GM12878 (cell line): ENCODE results near the gene ZNF101. TPM values are rescaled to one million over a fixed set of nuclear protein-coding genes. Genes with fewer than 3 reads are reported as not detected.

Experiments
- ATAC-seq: fragments of 200-7000 bp; cut with Tn5 transposase; 3 replicates; pipeline ENCODE4 v1.9.1; 2020; ENCODE audit warnings: mild to moderate bottlenecking, moderate library complexity
- BruUV-seq: library from RNA; stranded (reverse); fragments of 400-500 nt; replicated peaks from 2 replicates; lab custom pipeline; 2021; lab: Mats Ljungman, UMichigan
- CTCF ChIA-PET: fragments of 300-600 bp; sonication (Branson Sonifier 250); formaldehyde crosslinking; extraction: SDS; loops from one replicate; lab custom pipeline; 2021; ENCODE audit warnings: inconsistent platforms; lab: Yijun Ruan, JAX
- POLR2A ChIA-PET: fragments of 350-600 bp; formaldehyde crosslinking; extraction: SDS; loops from one replicate; lab custom pipeline; 2021; ENCODE audit warnings: inconsistent platforms; lab: Charles Lee
- RAD21 ChIA-PET: fragments of 300-600 bp; sonication (Branson Sonifier 250); formaldehyde crosslinking; loops from one replicate; lab custom pipeline; 2023; ENCODE audit warnings: antibody characterized with exemption; ENCODE audit not compliant: unreplicated experiment; lab: Charles Lee
- SMC1A ChIA-PET: fragments of 300-600 bp; sonication (Branson Sonifier 250); formaldehyde crosslinking; loops from one replicate; lab custom pipeline; 2023; ENCODE audit not compliant: unreplicated experiment, uncharacterized antibody; lab: Charles Lee
- DNase-seq: peaks from one replicate; pipeline ENCODE4 v3.0.0-alpha.2; 2011; ENCODE audit warnings: low read depth, low spot score
- FAIRE-seq: peaks from 3 replicates; lab custom pipeline; 2011; peaks lifted over from hg19 to GRCh38; lab: Jason Lieb, UNC
- H2AFZ ChIP-seq: 2 replicates; pipeline ENCODE4 v1.6.0; 2011; ENCODE audit warnings: low read depth, low read length, control low read depth; ENCODE audit not compliant: control insufficient read depth
- H3K27ac ChIP-seq: 2 replicates; pipeline ENCODE4 v1.5.1; 2011; ENCODE audit warnings: control low read depth; ENCODE audit not compliant: control insufficient read depth, insufficient read depth
- H3K27me3 ChIP-seq, 2 experiments: replicated peaks in 1 of 2; 2 replicates each; pipeline versions ENCODE4 v1.6.0 to v1.6.1; 2011; ENCODE audit warnings: low read length in 1 of 2; ENCODE audit not compliant: control insufficient read depth in 2 of 2, insufficient read depth in 2 of 2
- H3K36me3 ChIP-seq, 2 experiments: 2 replicates each; pipeline ENCODE4 v1.5.1; 2011; ENCODE audit warnings: low read length in 1 of 2; ENCODE audit not compliant: control insufficient read depth in 2 of 2, insufficient read depth in 2 of 2
- H3K4me1 ChIP-seq: 2 replicates; pipeline ENCODE4 v1.6.1; 2011; ENCODE audit warnings: mild to moderate bottlenecking, low read length, moderate library complexity, mixed read lengths; ENCODE audit not compliant: control insufficient read depth, insufficient read depth
- H3K4me2 ChIP-seq: 2 replicates; pipeline ENCODE4 v1.6.0; 2011; ENCODE audit warnings: control low read depth; ENCODE audit not compliant: control insufficient read depth, insufficient read depth
- H3K4me3 ChIP-seq: fragments of 200-600 bp; sonication (generic); 2 replicates; pipeline ENCODE4 v1.5.1; 2016
- H3K79me2 ChIP-seq: 2 replicates; pipeline ENCODE4 v1.6.0; 2011; ENCODE audit warnings: low read length; ENCODE audit not compliant: control insufficient read depth, insufficient read depth
- H3K9ac ChIP-seq: 2 replicates; pipeline ENCODE4 v1.8.0; 2011; ENCODE audit warnings: low read length, control low read depth, mixed read lengths; ENCODE audit not compliant: control insufficient read depth, insufficient read depth
- H3K9me3 ChIP-seq: replicated peaks from 3 replicates; pipeline ENCODE4 v1.5.1; 2011; ENCODE audit warnings: mild to moderate bottlenecking, low read length; ENCODE audit not compliant: control insufficient read depth, insufficient read depth
- H4K20me1 ChIP-seq: 2 replicates; pipeline ENCODE4 v1.6.0; 2011; ENCODE audit not compliant: control insufficient read depth, insufficient read depth
- JUNB ChIP-seq: IDR thresholded peaks from 2 replicates; pipeline ENCODE4 v1.6.1; 2016; ENCODE audit warnings: antibody characterized with exemption, mild to moderate bottlenecking
- TARDBP ChIP-seq: IDR thresholded peaks from 2 replicates; pipeline ENCODE4 v1.6.1; 2016; ENCODE audit warnings: borderline replicate concordance
- TCF12 ChIP-seq: IDR thresholded peaks from 2 replicates; pipeline ENCODE4 v1.6.1; 2011; ENCODE audit warnings: low read depth, mild to moderate bottlenecking, low read length
- USF1 ChIP-seq: IDR thresholded peaks from 2 replicates; pipeline ENCODE4 v1.6.1; 2011; ENCODE audit warnings: borderline replicate concordance, low read depth, mild to moderate bottlenecking, moderate library complexity, mixed read lengths, low read length; ENCODE audit not compliant: insufficient read depth; ENCODE audit errors: extremely low read length
- ZBTB40 ChIP-seq: fragments of 450-650 bp; IDR thresholded peaks from 2 replicates; pipeline ENCODE4 v1.6.1; 2016; ENCODE audit warnings: mild to moderate bottlenecking, moderate library complexity, borderline replicate concordance
- WGBS: methylation state at CpG from one replicate; pipeline ENCODE4 v1.1.6; 2016; ENCODE audit warnings: low lambda C conversion rate; ENCODE audit not compliant: insufficient replicate concordance, insufficient coverage; ENCODE audit errors: missing lambda C conversion rate; 5-methylcytosine and 5-hydroxymethylcytosine counted together
- in situ Hi-C: fragments of 300-500 bp; cut with MboI; formaldehyde crosslinking; loops from 9 replicates; pipeline ENCODE4 v1.14.3; 2018; ENCODE audit warnings: mixed read lengths
- intact Hi-C: fragments of 100-400 bp; cut with micrococcal nuclease; formaldehyde crosslinking; loops from one replicate; pipeline ENCODE4 v1.14.2; 2022; ENCODE audit not compliant: unreplicated experiment
- polyA plus RNA-seq, 11 experiments: library from polyadenylated mRNA; depleted of rRNA in 4 of 11; unstranded in 6 of 11; stranded (reverse) in 5 of 11; fragments of >200 nt; fragmentation: Nextera tagmentation in 4 of 11; fragmentation: Illumina TruSeq in 1 of 11; extraction: Ambion mirVana in 4 of 11; extraction: Trizol in 1 of 11; gene quantifications; 1 replicate in 1 of 11; 2 replicates in 10 of 11; pipeline versions ENCODE4 v1.2.1 to v1.2.3, GENCODE V29; 2011 to 2016; ENCODE audit warnings: inconsistent platforms in 2 of 11, missing spikeins in 2 of 11, low read depth in 1 of 11
- total RNA-seq, 4 experiments: library from RNA; depleted of rRNA in 3 of 4; stranded (reverse); fragments of >200 nt in 3 of 4; fragmentation: Illumina TruSeq in 1 of 4; extraction: Trizol in 1 of 4; gene quantifications; 2 replicates each; pipeline versions ENCODE4 v1.2.1 to v1.2.3, GENCODE V29; 2013 to 2021

Gene ZNF101
- total and polyA plus RNA-seq, 10 of the 15 experiments (the other 5 are each of a cell fraction or from before 2014, with no cell fraction given): 15.2 to 40.5 (median 19.8) TPM

- ChIA-PET POLR2A (no interaction called here), RAD21 (no interaction called here), CTCF (no interaction called here), SMC1A (no interaction called here)
- TF ChIP-seq USF1 (no peak), JUNB (no peak), TCF12 (no peak), TARDBP (no peak), ZBTB40 (no peak)
- H3K27me3 ChIP-seq: no peaks in the 10 kb centered on the region
- in situ Hi-C loops: no loop called here
- WGBS: 98% methylated on average over 6 of the region's 6 CpGs
- H2AFZ ChIP-seq: no peak overlapping the region
- no peaks in the 10 kb centered on the region for H3K4me1 ChIP-seq
- no peak overlapping the region for H3K27ac ChIP-seq
- intact Hi-C loops: no loop called here
- BruUV-seq: no TSS peak
- no peaks in the 10 kb centered on the region; a peak in 1 of 4 replicates for H3K36me3 ChIP-seq
- no peak overlapping the region for H3K9ac ChIP-seq
- no peak for FAIRE-seq
- no peak for ATAC-seq
- H3K79me2 ChIP-seq: no peaks in the 10 kb centered on the region
- DNase-seq: no peak
- peaks cover 5% of the 10 kb centered on the region for H3K9me3 ChIP-seq
- H3K4me3 ChIP-seq: no peak overlapping the region
- H4K20me1 ChIP-seq: no peaks in the 10 kb centered on the region
- no peak overlapping the region for H3K4me2 ChIP-seq
These were observed 17.9 kb downstream of the ZNF101 start for GRCh38 chr19:19686580-19686979.
